Activated CD8-positive, alpha-beta T cell treated with anti-CD3 and anti-CD28 coated beads, Interleukin-2, amount 10 ng/mL, durations not matched to agents 7 days and 5 days (primary cell): ENCODE data around the gene DGKE. TPM values are rescaled to one million over a fixed set of nuclear protein-coding genes. Genes with fewer than 3 reads are reported as not detected.

Experiments
- ATAC-seq: fragments of 150-1000 bp; cut with Tn5 transposase; one replicate; pipeline ENCODE4 v1.10.0; 2021; ENCODE audit warnings: moderate library complexity
- CTCF ChIA-PET: fragments of 350-600 bp; sonication (Branson Sonifier 250); formaldehyde crosslinking; loops from one replicate; lab custom pipeline; 2021; ENCODE audit warnings: antibody characterized with exemption; lab: Charles Lee
- POLR2A ChIA-PET: fragments of 350-600 bp; sonication (Branson Sonifier 250); formaldehyde crosslinking; loops from one replicate; lab custom pipeline; 2021; ENCODE audit warnings: antibody characterized with exemption; lab: Charles Lee
- DNase-seq: peaks from one replicate; pipeline ENCODE4 v3.0.0-alpha.2; 2020
- H3K27ac Mint-ChIP-seq: one replicate; pipeline ENCODE4 v1.8.0; 2021; ENCODE audit warnings: mild to moderate bottlenecking, mixed read lengths
- H3K27me3 Mint-ChIP-seq: one replicate; pipeline ENCODE4 v1.8.0; 2021; ENCODE audit warnings: low read depth, mixed read lengths
- H3K36me3 Mint-ChIP-seq: one replicate; pipeline ENCODE4 v1.8.0; 2021; ENCODE audit warnings: low read depth, mixed read lengths
- H3K4me1 Mint-ChIP-seq: one replicate; pipeline ENCODE4 v1.8.0; 2021; ENCODE audit warnings: low read depth, mixed read lengths
- H3K4me3 Mint-ChIP-seq: one replicate; pipeline ENCODE4 v1.8.0; 2021; ENCODE audit warnings: mild to moderate bottlenecking, mixed read lengths
- H3K9me3 Mint-ChIP-seq: one replicate; pipeline ENCODE4 v1.8.0; 2022; ENCODE audit warnings: mixed read lengths; ENCODE audit not compliant: insufficient read depth
- total RNA-seq, 2 experiments: library from RNA; stranded (reverse); gene quantifications; one replicate each; pipeline ENCODE4 v1.2.3, GENCODE V29; 2021

The DGKE gene
- total RNA-seq, 2 experiments from 2014 or later: 30.8 to 31.1 TPM

- Mint-ChIP-seq H3K27ac (no peak overlapping the region), H3K27me3 (no peaks in the 10 kb centered on the region), H3K4me1 (peaks cover 31% of the 10 kb centered on the region), H3K36me3 (peaks cover 31% of the 10 kb centered on the region), H3K4me3 (no peak overlapping the region), H3K9me3 (no peaks in the 10 kb centered on the region)
- ChIA-PET CTCF (no interaction called here), POLR2A (no interaction called here)
- no peak for DNase-seq
- ATAC-seq: no peak
Observed at GRCh38 chr17:56830726-56831368, 3.1 kb upstream of the DGKE start.

GRCh38 chr17:56831369-56832095, 2.4 kb upstream of the DGKE start:
- DNase-seq (no peak), ATAC-seq (no peak)
- no peak overlapping the region for H3K27ac Mint-ChIP-seq
- no peaks in the 10 kb centered on the region for H3K27me3 Mint-ChIP-seq
- ChIA-PET POLR2A (interaction anchor here (1.4 to 1.5 kb wide), 2 partner anchors 12 to 14 kb away, joined by 3 to 4 read pairs; no protein-coding TSS in a partner anchor), CTCF (interaction anchor here (8.1 kb wide), 1 partner anchor 12 kb away, joined by 56 read pairs; no protein-coding TSS in a partner anchor)
- H3K9me3 Mint-ChIP-seq: no peaks in the 10 kb centered on the region
- H3K4me3 Mint-ChIP-seq: peak overlapping the region; percentile 23
- H3K4me1 Mint-ChIP-seq: peaks cover 35% of the 10 kb centered on the region
- peaks cover 35% of the 10 kb centered on the region for H3K36me3 Mint-ChIP-seq

- peaks cover 43% of the 10 kb centered on the region for H3K4me1 Mint-ChIP-seq
- ATAC-seq: no peak
- peak overlapping the region; percentile 21 for H3K27ac Mint-ChIP-seq
- H3K9me3 Mint-ChIP-seq: no peaks in the 10 kb centered on the region
- CTCF ChIA-PET: interaction anchor here (1.0 to 8.1 kb wide), 4 partner anchors 8 to 107 kb away, joined by 3 to 56 read pairs (median 5); no protein-coding TSS in a partner anchor
- DNase-seq: no peak
- peak overlapping the region; percentile 87 for H3K4me3 Mint-ChIP-seq
- POLR2A ChIA-PET: interaction anchor here (1.4 to 2.7 kb wide), 3 partner anchors 8 to 15 kb away, joined by 3 to 10 read pairs (median 4); no protein-coding TSS in a partner anchor
- H3K27me3 Mint-ChIP-seq: no peaks in the 10 kb centered on the region
- peaks cover 42% of the 10 kb centered on the region for H3K36me3 Mint-ChIP-seq
Observed at GRCh38 chr17:56832446-56832845, 1.5 kb upstream of the DGKE start.

GRCh38 chr17:56833057-56833808, 718 bp upstream of the DGKE start:
- DNase-seq (peak; percentile 82), ATAC-seq (peak; percentile 64)
- H3K36me3 Mint-ChIP-seq: peaks cover 49% of the 10 kb centered on the region
- peak overlapping the region; percentile 79 for H3K27ac Mint-ChIP-seq
- ChIA-PET POLR2A (interaction anchor here (0.6 to 4.3 kb wide), 9 partner anchors 9 to 80 kb away, joined by 3 to 36 read pairs (median 4); partner anchors contain the start of gene TRIM25), CTCF (interaction anchor here (1.0 to 8.1 kb wide), 6 partner anchors 9 to 106 kb away, joined by 3 to 56 read pairs (median 4); no protein-coding TSS in a partner anchor)
- H3K27me3 Mint-ChIP-seq: no peaks in the 10 kb centered on the region
- peak overlapping the region; percentile 87 for H3K4me3 Mint-ChIP-seq
- peaks cover 49% of the 10 kb centered on the region for H3K4me1 Mint-ChIP-seq
- H3K9me3 Mint-ChIP-seq: no peaks in the 10 kb centered on the region

- peaks cover 60% of the 10 kb centered on the region for H3K4me1 Mint-ChIP-seq
- H3K36me3 Mint-ChIP-seq: peaks cover 59% of the 10 kb centered on the region
- ATAC-seq (peak; percentile 48), DNase-seq (peak; percentile 85)
- CTCF ChIA-PET: interaction anchor here (1.0 to 8.1 kb wide), 5 partner anchors 15 to 125 kb away, joined by 3 to 56 read pairs (median 3); no protein-coding TSS in a partner anchor
- POLR2A ChIA-PET: interaction anchor here (0.6 to 4.3 kb wide), 10 partner anchors 10 to 1525 kb away, joined by 3 to 36 read pairs (median 3); partner anchors contain the start of genes AKAP1 and TRIM25
- H3K27ac Mint-ChIP-seq: peak overlapping the region; percentile 95
- H3K9me3 Mint-ChIP-seq: no peaks in the 10 kb centered on the region
- H3K4me3 Mint-ChIP-seq: peak overlapping the region; percentile 94
- H3K27me3 Mint-ChIP-seq: no peaks in the 10 kb centered on the region
Observed at GRCh38 chr17:56834380-56835263, 671 bp downstream of the DGKE start.

- POLR2A ChIA-PET: interaction anchor here (1.1 to 4.3 kb wide), 7 partner anchors 10 to 250 kb away, joined by 3 to 36 read pairs (median 6); partner anchors contain the start of genes AKAP1 and TRIM25
- Mint-ChIP-seq H3K4me1 (peaks cover 60% of the 10 kb centered on the region), H3K27ac (peak overlapping the region; percentile 95), H3K36me3 (peaks cover 59% of the 10 kb centered on the region), H3K9me3 (no peaks in the 10 kb centered on the region), H3K27me3 (no peaks in the 10 kb centered on the region), H3K4me3 (peak overlapping the region; percentile 94)
- DNase-seq (no peak), ATAC-seq (no peak)
- CTCF ChIA-PET: interaction anchor here (1.2 to 8.1 kb wide), 3 partner anchors 16 to 104 kb away, joined by 3 to 56 read pairs (median 6); no protein-coding TSS in a partner anchor
Observed at GRCh38 chr17:56835264-56835585, 1.3 kb downstream of the DGKE start.

- ATAC-seq: no peak
- H3K36me3 Mint-ChIP-seq: peaks cover 45% of the 10 kb centered on the region
- H3K4me1 Mint-ChIP-seq: peaks cover 42% of the 10 kb centered on the region
- no peak overlapping the region for H3K27ac Mint-ChIP-seq
- no peak for DNase-seq
- no peaks in the 10 kb centered on the region for H3K9me3 Mint-ChIP-seq
- no peaks in the 10 kb centered on the region for H3K27me3 Mint-ChIP-seq
- POLR2A ChIA-PET: interaction anchor here (1.8 kb wide), 1 partner anchor 75 kb away, joined by 6 read pairs; the partner anchor contains the start of gene TRIM25
- CTCF ChIA-PET: interaction anchor here (8.1 kb wide), 1 partner anchor 19 kb away, joined by 56 read pairs; no protein-coding TSS in a partner anchor
- no peak overlapping the region for H3K4me3 Mint-ChIP-seq
Observed at GRCh38 chr17:56838687-56839086, 4.7 kb downstream of the DGKE start.

GRCh38 chr17:56842577-56842976, 8.6 kb downstream of the DGKE start:
- Mint-ChIP-seq H3K9me3 (no peaks in the 10 kb centered on the region), H3K27me3 (no peaks in the 10 kb centered on the region), H3K4me3 (no peak overlapping the region), H3K36me3 (peaks cover 38% of the 10 kb centered on the region), H3K27ac (no peak overlapping the region), H3K4me1 (peaks cover 18% of the 10 kb centered on the region)
- CTCF ChIA-PET: interaction anchor here (1.1 to 1.4 kb wide), 3 partner anchors 23 to 62 kb away, joined by 3 to 6 read pairs (median 3); no protein-coding TSS in a partner anchor
- POLR2A ChIA-PET: interaction anchor here (1.3 kb wide), 1 partner anchor 8 kb away, joined by 3 read pairs; no protein-coding TSS in a partner anchor
- DNase-seq (no peak), ATAC-seq (no peak)

GRCh38 chr17:56845934-56846333, 12.0 kb downstream of the DGKE start:
- no peak overlapping the region for H3K27ac Mint-ChIP-seq
- CTCF ChIA-PET: interaction anchor here (1.3 to 1.7 kb wide), 2 partner anchors 26 to 93 kb away, joined by 4 to 7 read pairs; no protein-coding TSS in a partner anchor
- H3K4me3 Mint-ChIP-seq: no peak overlapping the region
- H3K9me3 Mint-ChIP-seq: no peaks in the 10 kb centered on the region
- POLR2A ChIA-PET: interaction anchor here (1.0 kb wide), 1 partner anchor 11 kb away, joined by 3 read pairs; no protein-coding TSS in a partner anchor
- H3K36me3 Mint-ChIP-seq: peaks cover 39% of the 10 kb centered on the region
- peaks cover 3% of the 10 kb centered on the region for H3K4me1 Mint-ChIP-seq
- no peaks in the 10 kb centered on the region for H3K27me3 Mint-ChIP-seq
- no peak for ATAC-seq
- DNase-seq: no peak

- Mint-ChIP-seq H3K4me3 (no peak overlapping the region), H3K36me3 (peaks cover 48% of the 10 kb centered on the region), H3K27me3 (no peaks in the 10 kb centered on the region), H3K27ac (no peak overlapping the region), H3K4me1 (peaks cover 6% of the 10 kb centered on the region), H3K9me3 (no peaks in the 10 kb centered on the region)
- DNase-seq: no peak
- ATAC-seq: no peak
- CTCF ChIA-PET: interaction anchor here (1.0 kb wide), 1 partner anchor 27 kb away, joined by 3 read pairs; no protein-coding TSS in a partner anchor
- POLR2A ChIA-PET: no interaction called here
Observed at GRCh38 chr17:56847106-56847505, 13.2 kb downstream of the DGKE start.
